Limb (tissue), 2 donors: Measurements from ENCODE around the gene FAM120A.

Source experiments
- DNase-seq, 2 donors: peaks; one replicate each; pipeline ENCODE4 v3.0.0-alpha.2; 2016; ENCODE audit errors: extremely low spot score in 2 of 2

FAM120A gene

DNA sequence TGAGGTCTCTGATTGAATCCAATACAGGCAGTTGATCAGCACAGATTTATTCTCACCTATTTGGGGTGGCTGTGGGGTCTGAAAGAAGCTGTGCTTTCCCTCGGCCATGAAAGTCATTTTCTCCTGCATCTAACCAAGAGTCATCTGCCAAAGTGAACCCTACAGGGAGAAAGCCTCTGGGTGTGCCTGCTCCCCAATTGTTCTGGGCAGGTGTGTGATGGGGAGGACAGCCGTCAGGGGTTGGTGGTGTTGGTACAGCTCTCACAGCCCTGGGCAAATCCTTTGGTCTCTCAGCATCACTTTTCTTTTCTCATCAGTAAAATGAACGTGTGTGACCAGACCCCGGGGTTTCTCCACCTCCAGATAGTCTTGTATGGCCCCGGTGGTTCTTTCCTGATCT, 127.4 kb downstream of the FAM120A start:
- no peak for DNase-seq

DNA sequence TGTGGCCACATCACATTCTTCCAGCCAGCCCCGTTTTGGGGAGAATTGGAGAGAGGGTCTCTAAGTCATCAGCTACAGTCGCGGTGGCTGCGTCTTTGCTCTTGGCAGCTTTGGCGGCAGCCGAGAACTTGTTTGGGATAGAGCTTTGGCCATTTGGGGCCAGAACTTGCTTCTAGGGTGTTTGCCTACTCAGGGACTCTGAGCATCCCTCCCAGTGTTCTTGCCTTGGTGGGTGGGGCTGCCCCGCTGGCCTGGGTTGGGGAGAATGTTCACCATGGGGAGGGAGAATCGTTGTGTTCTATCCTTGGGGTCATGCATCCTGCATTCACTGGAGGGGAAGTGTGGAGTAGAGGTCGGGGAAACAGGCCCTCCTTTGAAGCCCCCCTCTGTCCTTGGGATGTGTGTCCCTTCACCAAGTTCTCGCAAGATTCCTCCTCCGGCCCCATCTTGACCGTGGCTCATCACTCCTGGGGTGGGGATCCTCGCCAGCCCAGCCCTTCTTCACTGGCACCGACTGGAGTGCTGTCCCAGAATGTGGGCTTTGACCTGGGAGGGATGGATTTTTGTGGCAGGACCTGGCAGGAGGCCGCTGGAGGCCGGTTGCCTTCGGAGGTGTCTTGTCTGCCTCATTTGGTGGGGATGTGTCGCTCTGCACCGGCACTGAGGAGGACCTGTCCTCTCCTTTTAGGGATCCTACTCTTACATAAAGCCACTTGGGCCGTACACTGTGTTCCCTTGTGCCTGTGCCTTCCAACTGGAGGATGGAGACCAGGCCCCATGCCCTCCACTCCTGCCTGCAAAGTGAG, 128.4 kb downstream of the FAM120A start:
- DNase-seq: no peak

DNA sequence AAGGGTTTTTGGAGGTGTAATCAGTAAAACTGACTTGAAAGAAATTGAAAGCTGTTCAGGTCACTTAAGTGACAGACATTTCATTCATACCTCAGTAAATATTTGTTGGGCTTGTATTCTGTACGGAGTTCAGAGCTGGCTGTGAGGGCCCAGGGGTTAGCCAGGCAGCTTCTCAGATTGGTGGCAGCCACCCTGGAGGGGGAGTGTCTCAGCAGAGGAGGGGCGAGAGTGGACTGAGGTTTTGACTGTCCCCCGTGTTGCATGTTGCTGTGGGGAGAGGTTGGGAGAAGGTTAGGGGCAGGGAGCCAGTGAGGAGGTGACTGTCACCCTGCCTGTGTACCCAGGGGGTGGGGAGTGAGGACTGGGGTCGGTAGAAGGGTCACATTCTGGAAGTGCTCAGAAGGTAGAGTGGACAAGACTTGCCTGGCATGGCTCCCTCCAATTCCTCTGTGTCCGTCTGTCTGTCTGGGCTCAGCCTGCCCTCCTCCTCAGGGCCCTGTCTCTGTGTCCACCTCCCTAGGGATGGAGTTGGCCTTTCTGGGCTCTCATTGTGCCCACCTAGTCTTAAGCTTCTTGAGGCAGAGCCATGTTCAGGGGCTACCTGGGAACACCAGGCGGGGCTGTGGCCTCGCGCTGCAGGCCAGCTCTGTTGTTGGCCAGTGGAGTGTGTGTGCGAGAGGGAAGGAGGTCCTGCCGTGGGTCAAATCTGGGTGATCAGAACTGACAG, 129.3 kb downstream of the FAM120A start:
- DNase-seq: no peak

DNA sequence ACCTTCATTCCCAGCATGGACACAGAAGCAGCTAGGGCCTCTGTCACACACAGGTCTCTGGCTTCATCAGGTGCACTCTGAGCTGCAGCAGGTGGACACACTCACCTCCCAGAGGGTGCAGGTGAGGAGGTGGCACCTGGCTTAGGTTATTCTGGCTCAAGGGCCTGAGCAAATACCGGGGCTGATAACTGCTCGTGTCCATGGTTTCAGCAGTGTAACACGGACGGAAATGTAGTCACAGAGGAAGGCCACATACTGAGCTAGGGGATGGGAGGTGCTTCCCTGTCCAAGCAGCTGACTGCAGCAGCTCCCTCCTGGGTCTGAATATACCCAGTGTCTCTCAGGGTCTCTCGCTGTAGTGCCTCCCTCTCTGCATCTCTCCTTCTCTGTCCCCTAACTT, 130.6 kb downstream of the FAM120A start:
- no peak for DNase-seq

DNA sequence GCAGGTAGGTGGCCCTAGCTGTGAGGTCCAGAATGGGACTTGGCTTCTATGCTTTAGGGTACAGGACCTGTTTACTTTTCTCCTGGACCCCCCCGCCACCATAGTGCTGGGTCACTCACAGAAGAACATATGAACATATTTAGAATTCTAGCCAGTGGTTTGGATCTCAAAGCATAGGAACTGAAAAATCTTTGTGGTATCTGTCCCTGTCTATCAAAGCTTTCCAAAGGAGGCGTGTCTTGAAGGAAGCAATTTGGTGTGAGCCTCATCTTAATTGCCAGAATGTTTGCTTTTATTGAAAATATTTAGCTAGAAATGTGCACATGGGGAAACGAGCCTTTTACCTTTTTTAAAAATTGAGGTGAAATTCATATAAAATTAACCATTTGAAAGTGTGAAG, 131.1 kb downstream of the FAM120A start:
- no peak for DNase-seq

DNA sequence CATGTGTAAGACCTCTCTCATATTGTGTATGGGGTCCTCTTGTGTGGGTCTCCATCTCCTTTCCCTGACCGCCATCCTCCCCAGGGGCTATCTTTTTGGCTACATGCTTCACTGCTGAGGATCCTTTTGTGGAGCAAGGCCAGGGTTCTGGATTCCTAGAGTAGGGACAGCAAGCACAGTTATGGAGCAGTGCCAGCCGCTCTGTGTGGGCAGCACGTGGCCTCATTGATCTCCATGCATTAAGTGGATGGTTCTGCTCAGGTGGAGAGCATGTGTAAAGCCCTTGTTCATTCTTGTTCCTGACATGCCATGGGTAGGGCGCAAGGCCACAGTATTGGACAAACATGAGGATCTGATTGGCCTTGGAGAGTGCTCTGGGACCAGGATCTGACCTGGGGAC, 133.8 kb downstream of the FAM120A start:
- no peak for DNase-seq

DNA sequence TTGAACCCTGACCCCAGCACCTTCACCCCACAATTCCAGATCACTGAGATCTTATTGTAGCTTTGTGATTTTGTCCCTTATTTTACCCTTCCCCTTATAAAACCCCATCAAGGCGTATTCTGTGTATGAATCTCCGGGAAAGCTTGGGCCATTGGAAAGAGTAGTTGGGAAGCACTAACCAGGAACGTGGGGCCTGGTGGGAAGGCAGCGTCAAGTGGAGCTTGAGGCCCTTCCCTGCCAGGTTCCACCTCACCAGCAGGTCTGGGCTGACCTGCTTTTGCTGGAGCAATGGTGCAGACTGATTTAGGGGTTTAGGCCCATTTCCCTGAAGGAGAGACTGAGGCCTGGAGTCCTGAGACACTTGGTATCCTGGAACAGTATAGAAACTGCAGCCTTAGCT, 134.2 kb downstream of the FAM120A start:
- no peak for DNase-seq

DNA sequence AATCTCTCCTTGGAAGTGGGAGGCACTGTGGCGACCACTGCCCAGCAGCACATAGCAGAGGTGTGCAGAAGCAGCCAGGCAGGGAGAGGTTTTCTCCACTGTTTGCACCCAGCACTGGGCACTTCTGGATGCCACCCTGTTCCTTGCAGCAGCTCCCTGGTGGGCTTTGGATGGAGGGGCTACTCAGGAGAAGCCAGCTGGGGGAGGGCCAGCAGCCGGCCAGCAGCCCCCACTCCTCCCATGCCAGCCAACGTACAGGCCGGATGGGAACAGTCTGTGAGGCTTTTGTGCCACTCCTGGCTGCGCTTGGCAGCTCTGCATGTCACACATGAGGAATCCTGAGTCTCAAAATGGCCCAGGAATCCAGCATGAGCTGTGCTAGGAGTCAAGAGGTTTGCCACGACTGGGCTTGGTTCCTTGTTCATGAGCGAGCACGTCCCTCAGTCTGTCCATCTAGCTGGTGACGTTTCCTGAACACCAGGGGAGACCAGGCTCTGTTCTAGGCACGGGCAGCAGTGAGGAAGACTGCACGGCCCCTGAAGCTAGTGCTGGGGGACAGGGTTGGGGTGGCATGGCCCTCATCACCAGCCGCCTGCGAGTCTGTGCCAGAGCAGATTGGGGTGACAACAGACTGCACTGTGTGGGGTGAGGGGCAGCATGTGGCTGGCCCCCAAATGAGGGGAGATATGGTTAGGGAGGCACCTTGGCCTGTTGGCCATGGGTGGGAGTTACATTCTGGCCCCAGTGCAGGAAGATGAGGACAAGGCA, 135.0 kb downstream of the FAM120A start:
- no peak for DNase-seq

DNA sequence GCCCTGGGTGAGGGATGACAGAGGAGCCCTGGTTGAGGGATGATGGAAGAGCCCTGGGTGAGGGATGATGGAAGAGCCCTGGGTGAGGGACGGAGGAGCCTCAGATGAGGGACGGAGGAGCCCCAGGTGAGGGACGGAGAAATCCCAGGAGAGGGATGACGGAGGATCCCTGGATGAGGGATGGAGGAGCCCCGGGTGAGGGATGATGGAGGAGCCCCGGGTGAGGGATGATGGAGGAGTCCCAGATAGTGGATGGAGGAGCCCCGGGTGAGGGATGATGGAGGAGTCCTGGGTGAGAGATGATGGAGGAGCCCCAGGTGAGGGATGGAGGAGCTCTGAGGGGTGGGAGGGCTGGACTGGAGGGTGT, 135.8 kb downstream of the FAM120A start:
- no peak for DNase-seq

DNA sequence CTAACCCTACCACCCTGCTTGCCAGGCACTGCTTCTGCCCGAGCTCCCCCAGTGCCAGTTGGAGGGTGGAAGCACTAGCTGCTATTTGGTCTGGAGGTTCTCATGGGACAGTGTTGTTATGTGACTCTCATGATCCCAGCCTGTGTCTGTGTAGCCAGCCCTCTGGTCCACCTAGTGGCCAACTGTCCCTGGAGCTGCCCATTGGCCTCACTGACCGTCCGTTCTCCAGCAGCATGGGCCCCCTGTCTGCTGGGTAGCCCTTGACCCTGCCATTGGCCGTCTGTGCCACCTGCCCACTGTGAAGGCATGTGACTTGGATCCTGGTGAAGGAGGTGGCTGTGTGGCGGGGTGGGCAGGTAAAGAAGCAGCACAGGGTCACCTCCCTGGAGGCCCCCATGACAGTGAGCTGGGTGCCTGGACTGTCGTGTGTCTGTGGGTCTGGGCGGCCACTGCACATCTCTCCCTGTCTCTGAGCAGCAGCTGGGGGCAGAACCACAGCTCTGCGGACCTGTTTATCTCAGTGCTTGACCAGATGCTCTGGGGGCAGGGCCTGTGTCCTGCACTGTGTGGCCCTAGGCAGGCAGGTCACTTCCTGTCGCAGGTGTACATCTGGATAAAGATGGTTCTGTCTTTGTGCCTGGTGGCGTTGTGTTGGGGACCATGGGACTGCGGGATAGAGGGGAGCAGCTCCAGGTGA, 136.3 kb downstream of the FAM120A start:
- DNase-seq: no peak

DNA sequence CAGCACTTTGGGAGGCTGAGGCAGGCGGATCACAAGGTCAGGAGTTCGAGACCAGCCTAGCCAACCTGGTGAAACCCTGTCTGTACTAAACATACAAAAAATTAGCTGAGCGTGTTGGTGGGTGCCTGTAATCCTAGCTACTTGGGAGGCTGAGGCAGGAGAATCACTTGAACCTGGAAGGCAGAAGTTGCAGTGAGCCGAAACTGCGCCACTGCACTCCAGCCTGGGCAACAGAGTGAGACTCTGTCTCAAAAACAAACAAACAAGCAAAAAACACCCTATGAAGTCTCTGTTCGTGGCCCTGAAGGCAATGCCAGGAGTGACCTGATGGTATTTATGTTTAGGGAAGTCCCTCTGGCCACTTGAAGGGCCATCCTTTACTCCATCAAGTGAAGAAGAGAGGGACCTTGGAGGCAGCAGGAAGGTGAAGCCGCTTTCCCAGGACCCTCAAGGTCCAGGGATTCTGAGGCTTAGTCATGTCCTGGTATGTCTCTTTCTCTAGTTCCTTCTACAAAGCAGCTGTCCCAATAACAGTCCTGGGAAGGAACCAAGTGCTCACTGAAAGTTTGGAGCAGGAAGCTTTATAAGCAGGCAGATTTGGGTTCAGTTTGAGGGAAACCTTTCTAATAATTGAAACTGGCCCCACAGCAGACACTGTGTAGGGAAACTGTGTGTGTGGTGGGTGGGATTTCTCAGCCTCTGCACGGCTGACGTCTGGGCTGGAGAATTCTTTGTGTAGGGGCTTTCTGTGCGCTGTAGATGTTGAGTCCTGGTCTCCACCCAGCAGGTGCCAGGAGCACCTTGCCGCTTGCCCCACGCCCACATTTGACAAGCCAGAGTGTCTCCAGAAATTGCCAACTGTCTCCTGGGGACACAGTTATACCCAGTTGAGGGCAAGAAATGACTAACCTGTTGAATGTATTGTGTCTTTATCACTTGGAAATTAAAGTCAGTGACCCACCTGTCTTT, 137.4 kb downstream of the FAM120A start:
- DNase-seq: no peak

DNA sequence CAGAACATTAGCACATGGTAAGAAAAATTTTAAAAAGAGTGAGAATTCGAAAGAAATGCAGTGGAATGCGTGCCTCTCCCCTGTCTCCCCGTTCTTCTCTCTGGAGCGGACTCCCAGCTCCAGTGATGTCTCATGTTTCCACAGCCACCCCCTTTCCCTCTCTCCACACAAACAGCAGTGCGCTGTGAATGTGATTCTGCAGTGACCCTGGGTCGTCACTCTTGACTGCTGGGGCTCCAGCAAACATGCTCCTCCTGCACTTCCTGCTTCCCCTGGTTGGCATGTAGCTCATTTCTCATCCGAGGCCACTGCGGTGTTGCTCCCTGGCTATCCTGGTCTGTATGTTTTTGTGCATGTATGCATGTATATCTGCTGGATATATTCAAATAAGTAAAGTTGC, 138.2 kb downstream of the FAM120A start:
- no peak for DNase-seq

DNA sequence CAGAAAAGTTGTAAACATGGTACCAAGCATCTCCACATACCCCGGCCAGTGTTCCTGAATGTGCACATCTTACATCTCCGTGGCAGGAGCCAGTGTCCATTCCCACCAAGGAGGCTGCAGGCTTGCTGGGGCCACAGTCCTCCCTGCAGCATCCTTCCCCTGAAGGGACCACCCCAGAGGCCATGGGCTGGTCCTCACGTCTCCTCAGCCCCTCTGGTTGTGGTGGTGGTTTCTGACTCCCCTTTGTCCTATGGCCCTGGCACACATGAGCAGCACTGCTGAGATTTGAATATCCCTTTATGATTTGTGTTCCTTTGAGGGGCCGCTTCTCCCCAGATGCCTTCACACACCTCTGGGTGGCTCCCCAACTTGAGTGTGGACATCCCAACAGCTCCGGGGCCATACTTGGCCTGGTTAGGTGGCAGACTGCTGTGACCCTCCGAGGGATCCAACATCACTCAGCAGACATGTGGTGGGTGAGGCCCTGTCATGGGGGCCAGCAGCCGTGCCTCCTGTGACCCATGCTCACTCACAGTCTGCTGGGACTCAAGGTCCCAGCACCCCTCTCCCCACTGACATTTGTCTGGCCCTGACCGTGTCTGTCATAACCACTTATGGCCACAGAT, 139.2 kb downstream of the FAM120A start:
- DNase-seq: no peak

DNA sequence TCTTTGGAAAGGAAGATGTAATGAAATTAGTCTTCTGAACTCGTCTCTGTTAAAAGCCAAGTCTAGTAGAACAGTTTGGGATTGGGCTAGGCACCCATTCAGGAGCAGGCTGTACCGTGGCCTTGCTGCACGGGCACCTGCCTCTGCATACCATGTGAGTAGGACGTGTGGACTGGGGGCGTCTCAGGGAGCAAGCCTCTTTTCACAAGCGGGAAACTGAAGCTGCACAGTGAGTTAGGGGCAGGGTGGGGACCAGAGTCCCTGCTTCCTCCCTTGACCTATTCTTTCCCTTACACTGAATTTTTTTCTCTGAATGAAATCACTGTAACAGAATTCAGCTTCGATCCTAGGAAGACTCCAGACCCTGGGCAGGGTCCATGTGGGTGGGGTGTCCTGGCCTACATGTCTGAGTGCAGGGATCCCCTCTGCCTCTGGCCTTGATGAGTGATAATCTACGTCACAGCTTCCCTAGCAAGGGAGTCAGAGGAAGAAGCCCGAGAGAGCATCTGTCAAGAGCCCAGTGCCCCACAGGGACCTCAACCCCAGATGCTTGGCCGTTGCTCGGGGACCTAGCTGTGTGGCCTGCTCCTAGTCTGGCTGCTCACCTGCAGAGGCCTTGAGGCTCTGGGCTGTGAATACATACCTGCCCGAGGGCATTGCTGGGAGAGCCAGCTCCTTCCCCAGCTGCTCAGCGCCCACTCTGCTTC, 140.0 kb downstream of the FAM120A start:
- no peak for DNase-seq

DNA sequence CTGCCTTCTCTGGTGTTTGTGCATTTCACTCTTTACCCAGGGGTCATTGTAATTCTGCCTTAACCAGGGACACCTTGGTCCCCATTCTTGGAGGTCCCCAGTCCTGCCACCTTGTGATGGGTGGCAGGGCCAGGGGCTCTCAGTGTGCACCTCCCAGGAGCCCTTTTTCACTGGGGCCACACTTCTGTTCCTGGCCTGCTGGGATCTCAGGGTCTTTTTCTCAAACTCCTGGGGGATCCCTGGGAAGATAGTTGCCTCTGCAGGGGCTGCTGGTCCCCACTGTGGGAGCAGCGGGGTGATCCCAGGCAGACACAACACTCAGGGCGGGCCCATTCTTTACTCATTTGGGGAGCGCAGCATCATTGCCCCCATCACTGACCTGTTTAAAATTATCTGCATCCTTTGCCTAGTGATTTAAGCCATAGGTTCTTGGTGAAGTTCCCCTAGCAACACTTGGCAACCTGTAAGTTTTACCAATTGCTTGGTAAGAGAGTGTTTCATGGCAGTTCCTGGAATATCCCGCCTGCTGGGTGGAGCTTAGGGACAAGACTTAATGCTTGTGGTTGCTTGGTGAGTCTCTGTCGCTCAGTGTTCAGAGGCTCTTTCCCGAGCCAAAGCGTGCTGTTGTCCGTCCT, 140.6 kb downstream of the FAM120A start:
- DNase-seq: no peak

DNA sequence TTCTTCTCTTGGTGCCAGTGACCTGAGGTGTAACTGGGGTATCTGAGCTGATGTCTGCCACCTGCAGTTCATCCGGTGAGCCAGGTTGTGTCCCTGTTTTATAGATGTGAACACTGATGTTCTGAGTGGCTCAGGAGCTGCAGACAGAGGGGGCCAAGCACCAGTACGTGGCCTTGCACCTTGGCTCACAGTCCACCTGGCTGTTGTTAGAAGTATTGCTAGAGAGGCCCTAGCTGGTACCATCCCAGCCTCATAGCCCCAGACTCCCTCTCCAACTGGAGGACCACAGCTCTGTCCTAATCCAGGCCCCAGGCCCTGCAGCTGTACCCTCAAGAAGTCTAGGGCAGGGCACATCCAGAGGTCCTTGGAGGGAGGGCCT, 141.1 kb downstream of the FAM120A start:
- DNase-seq: no peak

DNA sequence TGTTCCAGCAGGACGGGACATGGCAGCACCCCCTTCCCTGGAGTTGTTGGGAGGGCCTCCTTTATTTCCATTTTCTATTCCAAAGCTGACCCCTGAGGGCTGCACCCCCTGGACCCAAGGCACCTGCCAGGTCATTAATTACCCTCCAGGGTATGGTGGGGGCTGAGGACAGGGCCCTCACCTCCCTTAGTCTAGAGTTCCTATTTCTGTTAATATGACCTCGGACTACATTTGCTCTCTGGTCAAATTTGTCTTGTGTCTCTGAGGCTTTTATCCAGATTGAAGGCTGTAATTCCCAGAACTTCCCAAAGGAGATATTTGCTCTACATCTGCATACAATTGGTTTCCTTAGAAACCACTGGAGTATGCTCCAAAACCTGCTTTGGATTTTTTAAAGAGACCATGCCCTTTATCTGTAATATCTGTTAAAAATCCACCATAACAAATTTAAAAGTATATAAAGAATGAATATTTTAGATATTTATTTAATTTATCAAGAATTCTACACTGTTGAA, 141.7 kb downstream of the FAM120A start:
- no peak for DNase-seq

DNA sequence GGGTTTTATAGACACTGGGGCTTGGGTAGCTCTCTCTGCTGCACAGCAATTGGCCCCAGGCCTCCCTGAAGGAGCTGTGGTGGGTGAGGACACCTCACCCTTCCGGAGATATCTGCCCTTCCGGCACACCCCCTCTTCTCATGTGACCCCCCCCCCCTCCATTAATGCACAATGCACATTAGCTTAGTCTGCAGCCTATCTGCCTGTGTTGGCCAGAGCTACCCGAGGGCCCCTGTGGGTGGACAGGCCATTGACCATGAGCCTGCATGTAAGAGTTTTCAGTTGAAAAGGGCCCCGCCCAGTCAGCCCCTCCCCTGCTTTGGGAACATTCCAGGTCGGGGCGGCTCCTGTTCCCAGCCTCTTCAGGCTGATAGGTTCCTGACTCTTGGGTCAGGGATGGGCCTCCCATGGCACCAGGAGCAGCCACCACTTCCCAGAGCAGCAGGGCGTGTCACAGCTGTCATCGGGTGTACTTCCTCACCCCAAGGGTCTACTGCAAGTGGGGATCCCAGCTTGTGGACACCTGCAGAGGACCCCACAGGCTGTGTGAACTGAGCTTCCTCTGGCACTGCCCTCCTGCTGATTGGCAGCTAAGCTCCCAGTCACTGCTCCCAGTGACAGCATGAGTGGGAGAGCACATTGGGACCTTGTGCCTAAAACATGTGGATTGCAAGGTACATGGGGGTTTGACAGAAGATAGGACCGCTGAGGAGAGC, 142.7 kb downstream of the FAM120A start:
- no peak for DNase-seq
